Astrocyte (in vitro differentiated cells and primary cell): Measurements from ENCODE around the gene CNTNAP2. TPM values are rescaled to one million over a fixed set of nuclear protein-coding genes. Genes with fewer than 3 reads are reported as not detected.

ENCODE experiments used
- DNase-seq: peaks from one replicate; pipeline ENCODE4 v3.0.0-alpha.2; 2010; ENCODE audit warnings: low read depth
- FAIRE-seq: peaks from 2 replicates; lab custom pipeline; 2011; peaks lifted over from hg19 to GRCh38; lab: Jason Lieb, UNC
- H2AFZ ChIP-seq: 2 replicates; pipeline ENCODE4 v1.6.0; 2012; ENCODE audit warnings: low read depth, low read length, inconsistent platforms
- H3K27ac ChIP-seq: 2 replicates; pipeline ENCODE4 v1.5.1; 2011; ENCODE audit warnings: low read depth, low read length, inconsistent platforms
- H3K27me3 ChIP-seq: 2 replicates; pipeline ENCODE4 v1.6.0; 2011; ENCODE audit warnings: low read length, inconsistent platforms; ENCODE audit not compliant: insufficient read depth
- H3K36me3 ChIP-seq: 2 replicates; pipeline ENCODE4 v1.5.1; 2011; ENCODE audit warnings: low read length, inconsistent platforms; ENCODE audit not compliant: insufficient read depth
- H3K4me1 ChIP-seq: 2 replicates; pipeline ENCODE4 v1.5.1; 2011; ENCODE audit warnings: low read length, inconsistent platforms; ENCODE audit not compliant: insufficient read depth
- H3K4me2 ChIP-seq: 2 replicates; pipeline ENCODE4 v1.6.0; 2012; ENCODE audit warnings: low read length, inconsistent platforms
- H3K4me3 ChIP-seq: 2 replicates; pipeline ENCODE4 v1.5.1; 2011; ENCODE audit warnings: low read depth, mild to moderate bottlenecking, low read length, inconsistent platforms; ENCODE audit not compliant: insufficient read depth
- H3K79me2 ChIP-seq: 2 replicates; pipeline ENCODE4 v1.6.0; 2012; ENCODE audit warnings: mild to moderate bottlenecking, low read length, inconsistent platforms; ENCODE audit not compliant: insufficient read depth
- H3K9ac ChIP-seq: 2 replicates; pipeline ENCODE4 v1.6.0; 2012; ENCODE audit warnings: mild to moderate bottlenecking, low read length, inconsistent platforms
- H3K9me3 ChIP-seq: 2 replicates; pipeline ENCODE4 v1.5.1; 2012; ENCODE audit warnings: low read depth, mild to moderate bottlenecking, low read length, inconsistent platforms; ENCODE audit not compliant: insufficient read depth
- H4K20me1 ChIP-seq: 2 replicates; pipeline ENCODE4 v1.6.0; 2012; ENCODE audit warnings: low read length, inconsistent platforms; ENCODE audit not compliant: insufficient read depth
- H3K27ac Mint-ChIP-seq: one replicate; pipeline ENCODE4 v1.8.0; 2021; ENCODE audit warnings: mild to moderate bottlenecking, mixed read lengths; ENCODE audit not compliant: unreplicated experiment
- H3K27me3 Mint-ChIP-seq: one replicate; pipeline ENCODE4 v1.8.0; 2021; ENCODE audit warnings: low read depth, mixed read lengths; ENCODE audit not compliant: unreplicated experiment
- H3K36me3 Mint-ChIP-seq: one replicate; pipeline ENCODE4 v1.8.0; 2021; ENCODE audit warnings: low read depth, mixed read lengths; ENCODE audit not compliant: unreplicated experiment
- H3K4me1 Mint-ChIP-seq: one replicate; pipeline ENCODE4 v1.8.0; 2021; ENCODE audit warnings: low read depth, mixed read lengths; ENCODE audit not compliant: unreplicated experiment
- H3K4me3 Mint-ChIP-seq: one replicate; pipeline ENCODE4 v1.8.0; 2021; ENCODE audit warnings: mild to moderate bottlenecking, moderate library complexity, mixed read lengths; ENCODE audit not compliant: unreplicated experiment
- H3K9me3 Mint-ChIP-seq: one replicate; pipeline ENCODE4 v1.8.0; 2021; ENCODE audit warnings: mild to moderate bottlenecking, mixed read lengths; ENCODE audit not compliant: unreplicated experiment
- CTCF ChIP-seq: IDR thresholded peaks from 2 replicates; pipeline ENCODE4 v1.5.1; 2011; ENCODE audit warnings: low read depth, mild to moderate bottlenecking, inconsistent platforms, low read length, moderate library complexity; ENCODE audit not compliant: insufficient read depth
- EZH2 ChIP-seq: IDR thresholded peaks from 2 replicates; pipeline ENCODE4 v1.6.1; 2012; ENCODE audit warnings: mild to moderate bottlenecking, low read length, inconsistent platforms; ENCODE audit not compliant: insufficient read depth
- total RNA-seq: library from RNA; stranded (reverse); gene quantifications from 2 replicates; pipeline ENCODE4 v1.2.1, GENCODE V29; 2021

CNTNAP2 gene
- total RNA-seq, 1 donor from 2014 or later, result 20.0 TPM

GRCh38 chr7:147413557-147413870, 1296.9 kb downstream of the CNTNAP2 start:
- Histone ChIP-seq H3K4me2 (peak overlapping the region; percentile 35), H4K20me1 (no peaks in the 10 kb centered on the region), H3K9me3 (no peaks in the 10 kb centered on the region), H3K79me2 (no peaks in the 10 kb centered on the region), H3K27ac (peak overlapping the region; percentile 26), H2AFZ (no peak overlapping the region), H3K4me1 (peaks cover 13% of the 10 kb centered on the region), H3K9ac (no peak overlapping the region), H3K27me3 (no peaks in the 10 kb centered on the region), H3K4me3 (no peak overlapping the region), H3K36me3 (no peaks in the 10 kb centered on the region)
- H3K27me3 Mint-ChIP-seq, result no peaks in the 10 kb centered on the region
- H3K9me3 Mint-ChIP-seq, result no peaks in the 10 kb centered on the region
- FAIRE-seq (no peak), DNase-seq (no peak)
- no peak overlapping the region for H3K4me3 Mint-ChIP-seq
- TF ChIP-seq EZH2 (no peak), CTCF (no peak)
- no peaks in the 10 kb centered on the region for H3K36me3 Mint-ChIP-seq
- H3K4me1 Mint-ChIP-seq, result peaks cover 24% of the 10 kb centered on the region
- H3K27ac Mint-ChIP-seq, result peak overlapping the region; percentile 99

GRCh38 chr7:147415991-147416390, 1299.4 kb downstream of the CNTNAP2 start:
- Histone ChIP-seq H2AFZ (no peak overlapping the region), H3K4me1 (peaks cover 13% of the 10 kb centered on the region), H4K20me1 (no peaks in the 10 kb centered on the region), H3K36me3 (no peaks in the 10 kb centered on the region), H3K9ac (no peak overlapping the region), H3K4me3 (no peak overlapping the region), H3K79me2 (no peaks in the 10 kb centered on the region), H3K27me3 (no peaks in the 10 kb centered on the region), H3K27ac (no peak overlapping the region), H3K4me2 (no peak overlapping the region), H3K9me3 (no peaks in the 10 kb centered on the region)
- Mint-ChIP-seq H3K27ac (no peak overlapping the region), H3K27me3 (no peaks in the 10 kb centered on the region), H3K4me3 (no peak overlapping the region), H3K36me3 (no peaks in the 10 kb centered on the region), H3K9me3 (no peaks in the 10 kb centered on the region), H3K4me1 (peaks cover 24% of the 10 kb centered on the region)
- TF ChIP-seq CTCF (no peak), EZH2 (no peak)
- no peak for FAIRE-seq
- no peak for DNase-seq

GRCh38 chr7:147418966-147419365, 1302.4 kb downstream of the CNTNAP2 start:
- Mint-ChIP-seq H3K27me3 (no peaks in the 10 kb centered on the region), H3K27ac (no peak overlapping the region), H3K4me3 (no peak overlapping the region), H3K36me3 (no peaks in the 10 kb centered on the region), H3K9me3 (no peaks in the 10 kb centered on the region), H3K4me1 (peaks cover 2% of the 10 kb centered on the region)
- no peaks in the 10 kb centered on the region for H4K20me1 ChIP-seq
- no peak for DNase-seq
- TF ChIP-seq EZH2 (no peak), CTCF (no peak)
- H3K36me3 ChIP-seq, result no peaks in the 10 kb centered on the region
- H3K9me3 ChIP-seq, result no peaks in the 10 kb centered on the region
- H3K79me2 ChIP-seq, result no peaks in the 10 kb centered on the region
- H3K4me2 ChIP-seq, result no peak overlapping the region
- H3K4me3 ChIP-seq, result no peak overlapping the region
- FAIRE-seq, result no peak
- no peak overlapping the region for H3K27ac ChIP-seq
- H2AFZ ChIP-seq, result no peak overlapping the region
- no peak overlapping the region for H3K9ac ChIP-seq
- no peaks in the 10 kb centered on the region for H3K4me1 ChIP-seq
- no peaks in the 10 kb centered on the region for H3K27me3 ChIP-seq
